GM19324 (cell line): ENCODE data around the gene FAM227B.
"Not testable (repeated sequence)": the region's sequence is repeated elsewhere in the genome, so short reads cannot be mapped to it uniquely, and the experiment has no call there.

Experiments
- ATAC-seq: cut with Tn5 transposase; IDR thresholded peaks from one replicate; pipeline ENCODE4 v1.9.1; 2021; ENCODE audit warnings: mild to moderate bottlenecking, moderate library complexity; ENCODE audit not compliant: unreplicated experiment, low FRiP score

The FAM227B gene

DNA sequence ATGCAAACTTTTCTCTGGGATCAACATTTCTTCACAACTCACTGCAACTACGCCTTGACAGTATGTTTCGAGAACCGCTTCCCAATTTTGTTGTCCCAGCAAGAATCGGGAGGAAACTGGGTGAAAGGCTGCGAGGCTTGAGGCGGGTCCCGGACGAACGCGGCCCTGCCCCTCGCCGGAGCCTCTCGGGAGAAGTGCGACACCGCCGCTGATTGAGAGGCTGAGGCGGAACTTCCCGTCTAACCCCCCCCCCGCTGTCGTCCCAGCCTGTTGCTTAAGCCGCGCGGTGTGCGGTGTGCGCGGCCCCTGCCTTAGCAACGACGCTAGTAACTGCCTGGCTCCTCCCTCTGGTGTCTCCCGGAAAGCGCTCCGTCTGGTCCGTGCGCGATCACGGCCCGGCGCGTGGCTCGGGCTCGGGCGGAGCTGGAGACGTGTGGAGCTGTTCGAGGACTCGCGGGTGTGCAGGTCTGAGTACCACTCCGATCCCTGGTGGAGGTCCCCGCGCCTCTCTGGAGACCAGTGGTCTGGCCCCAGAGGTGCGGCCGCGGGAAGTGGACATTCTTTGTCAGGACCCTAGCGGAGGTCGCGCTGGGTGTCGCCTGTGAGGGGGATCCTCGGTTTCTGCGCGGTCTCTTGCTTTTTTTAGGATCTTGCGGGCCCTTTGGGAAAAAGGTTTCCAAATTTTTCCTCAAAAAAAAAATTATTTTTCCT, at the start of gene FAM227B, which contains the start of gene DTWD1:
Gene FAM227B, minus strand, starts transcription at position 161 of the 711 bp plus-strand sequence. CDS start 5,647 bp downstream, outside the sequence.
Gene DTWD1, plus strand, starts transcription at position 391 of the 711 bp plus-strand sequence. CDS start 4,120 bp downstream, outside the sequence.
- peak; percentile 99 for ATAC-seq

GRCh38 chr15:49669288-49669687, 48.7 kb upstream of the FAM227B start:
- ATAC-seq = no peak

DNA sequence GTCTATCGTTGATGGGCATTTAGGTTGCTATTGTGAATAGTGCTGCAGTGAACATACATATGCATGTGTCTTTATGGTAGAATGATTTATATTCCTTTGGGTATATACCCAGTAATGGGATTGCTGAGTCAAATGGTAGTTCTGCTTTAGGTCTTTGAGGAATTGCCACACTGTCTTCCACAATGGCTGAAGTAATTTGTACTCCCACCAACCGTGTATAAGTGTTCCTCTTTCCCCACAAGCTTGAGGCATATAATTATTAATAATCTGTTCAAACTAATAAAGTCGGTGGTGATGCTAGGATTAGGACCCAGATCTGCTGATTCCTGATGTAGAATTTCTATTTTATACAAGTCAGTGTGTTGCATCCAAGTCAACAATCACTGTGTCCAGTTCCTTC, 45.9 kb upstream of the FAM227B start:
- ATAC-seq = not testable (repeated sequence)

- no peak for ATAC-seq
Measured at GRCh38 chr15:49664716-49665115, 44.1 kb upstream of the FAM227B start.

- no peak for ATAC-seq
Measured at GRCh38 chr15:49656734-49657133, 36.1 kb upstream of the FAM227B start.

GRCh38 chr15:49652922-49653321, 32.3 kb upstream of the FAM227B start:
- ATAC-seq = no peak

GRCh38 chr15:49650676-49651075, 30.1 kb upstream of the FAM227B start:
- ATAC-seq = no peak

DNA sequence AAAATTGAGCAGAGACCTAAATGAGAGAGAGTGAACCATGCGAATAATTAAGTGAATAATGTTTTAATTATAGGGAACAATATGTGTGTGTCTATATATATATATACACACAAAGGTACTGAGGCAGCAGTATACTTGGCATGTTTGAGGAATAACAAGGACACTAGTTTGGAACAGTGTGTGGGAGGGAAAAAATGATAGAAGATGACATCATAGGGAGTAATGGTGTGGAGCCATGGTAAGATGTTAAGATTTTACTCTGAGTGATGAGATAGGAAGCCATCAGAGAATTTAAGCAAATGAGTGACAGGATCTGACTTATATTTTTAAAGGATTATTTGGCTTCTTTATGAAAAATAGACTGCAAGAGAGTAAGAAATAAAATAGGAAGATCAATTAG, 29.4 kb upstream of the FAM227B start:
- ATAC-seq = no peak

- ATAC-seq = no peak
Measured at GRCh38 chr15:49646891-49647290, 26.3 kb upstream of the FAM227B start.

GRCh38 chr15:49645941-49646340, 25.3 kb upstream of the FAM227B start:
- no peak for ATAC-seq

DNA sequence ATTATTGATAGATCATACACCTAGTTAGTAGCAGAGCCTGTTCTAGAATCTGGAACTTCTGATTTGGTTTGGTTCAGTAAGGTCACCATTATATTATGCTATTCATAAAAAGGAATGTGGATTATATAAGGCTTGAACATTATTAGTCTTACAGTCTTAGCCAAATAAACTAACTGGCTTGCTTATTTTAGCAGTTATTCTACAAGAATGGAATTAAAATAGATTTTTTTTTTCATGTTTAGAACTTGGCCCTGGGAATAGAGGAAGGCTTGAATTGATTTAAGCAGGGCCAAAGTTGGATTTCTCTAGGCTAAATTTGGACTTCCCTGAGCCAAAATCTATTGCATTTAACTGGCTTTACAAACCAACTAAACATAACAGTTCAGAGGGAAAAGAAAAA, 24.7 kb upstream of the FAM227B start:
- ATAC-seq = no peak

DNA sequence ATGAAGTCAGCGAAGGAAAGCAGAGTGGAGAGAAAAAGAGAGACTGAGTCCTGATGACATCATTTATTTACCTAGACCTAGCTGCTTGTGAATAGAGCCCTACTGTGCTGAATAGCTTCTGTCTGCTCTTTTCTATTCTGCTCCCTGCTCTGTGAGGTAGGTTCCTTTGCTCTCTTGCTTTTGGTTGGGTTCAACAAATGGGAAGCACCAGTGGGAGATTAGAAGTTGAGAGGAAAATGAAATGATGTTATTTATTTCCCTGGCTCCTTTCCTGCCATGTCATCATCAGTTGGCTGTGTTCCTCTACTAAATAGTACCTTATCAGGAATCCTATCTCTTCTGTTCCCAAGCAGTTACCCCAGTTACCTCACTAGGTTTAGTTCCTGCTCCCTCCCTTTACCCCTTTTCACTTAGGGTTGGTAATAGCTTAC, 23.8 kb upstream of the FAM227B start:
- no peak for ATAC-seq

DNA sequence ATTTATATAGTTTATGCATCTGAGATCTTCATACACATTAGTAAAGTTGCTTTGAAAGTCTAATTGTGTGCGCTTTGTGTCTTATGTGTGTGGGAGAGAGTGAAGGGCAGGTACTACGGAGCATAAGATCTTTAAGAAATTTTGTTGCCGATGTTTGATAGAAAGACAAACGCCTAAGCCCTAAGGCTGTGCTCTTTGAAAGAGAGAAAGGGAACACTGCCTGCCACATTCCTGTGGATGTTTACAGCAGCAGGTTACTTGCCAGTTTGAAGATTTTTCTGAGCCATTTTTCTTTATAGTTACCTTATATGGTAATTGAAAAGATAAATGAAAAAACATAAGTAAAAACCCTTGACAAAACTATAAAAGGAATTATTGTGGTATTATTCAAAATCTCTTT, 17.2 kb upstream of the FAM227B start:
- ATAC-seq = no peak

DNA sequence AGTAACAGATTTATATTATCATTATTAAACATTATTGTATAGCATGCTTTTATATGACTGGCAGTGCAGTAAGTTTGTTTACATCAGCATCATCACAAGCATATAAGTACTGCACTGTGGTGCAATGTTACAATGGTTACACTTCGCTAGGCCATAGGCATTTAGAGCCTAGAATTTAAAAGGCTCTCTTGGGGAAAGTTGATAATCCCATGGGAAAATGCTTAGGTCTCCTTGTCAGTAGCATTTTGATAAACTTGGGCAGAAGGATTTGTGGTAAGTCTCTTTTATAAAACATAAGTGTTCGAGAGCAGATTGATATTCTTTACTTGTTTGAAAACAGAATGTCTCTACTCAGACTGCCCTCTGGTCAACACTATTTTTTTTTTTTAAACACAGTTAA, 7.8 kb upstream of the FAM227B start:
- no peak for ATAC-seq

GRCh38 chr15:49627407-49627877, 6.8 kb upstream of the FAM227B start:
- ATAC-seq = no peak

DNA sequence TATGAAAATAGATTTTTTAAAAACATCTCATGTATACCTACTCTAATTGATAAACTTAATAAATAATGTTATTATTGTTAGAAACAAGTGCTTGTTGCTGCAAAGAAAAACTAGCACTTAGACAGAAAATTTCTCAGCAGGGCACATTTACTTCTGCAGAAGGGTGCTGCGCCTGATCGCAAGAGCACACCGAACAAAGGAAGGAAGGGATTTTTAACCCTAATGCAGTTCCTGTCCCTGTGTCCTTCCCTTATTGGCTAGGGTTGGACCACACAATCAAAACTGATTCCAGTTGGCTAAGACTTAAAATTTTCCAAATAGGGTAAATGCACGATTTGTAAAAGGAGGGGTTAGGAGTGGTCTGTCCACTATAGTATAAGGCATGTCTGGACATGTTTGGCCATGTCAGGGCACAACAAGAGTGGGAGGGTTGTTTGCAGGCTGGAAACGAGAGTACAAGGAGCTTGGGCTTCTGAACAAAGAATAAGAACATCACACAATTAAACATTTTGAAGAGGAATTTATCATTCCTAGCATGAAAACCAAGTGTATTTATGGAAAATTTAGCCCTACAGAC, 4.9 kb upstream of the FAM227B start:
- ATAC-seq = no peak

GRCh38 chr15:49624056-49624455, 3.4 kb upstream of the FAM227B start:
- no peak for ATAC-seq

GRCh38 chr15:49622561-49622960, 1.9 kb upstream of the FAM227B start:
- ATAC-seq = no peak

GRCh38 chr15:49621887-49622286, 1.3 kb upstream of the FAM227B start:
- ATAC-seq = no peak

GRCh38 chr15:49621401-49621811, 788 bp upstream of the FAM227B start:
- no peak for ATAC-seq

- ATAC-seq = no peak
Measured at GRCh38 chr15:49620199-49620598, 419 bp downstream of the FAM227B start.

GRCh38 chr15:49619226-49619625, 1.4 kb downstream of the FAM227B start:
- no peak for ATAC-seq
